ENCODE data around the gene UBE2A.

The UBE2A gene

DNA sequence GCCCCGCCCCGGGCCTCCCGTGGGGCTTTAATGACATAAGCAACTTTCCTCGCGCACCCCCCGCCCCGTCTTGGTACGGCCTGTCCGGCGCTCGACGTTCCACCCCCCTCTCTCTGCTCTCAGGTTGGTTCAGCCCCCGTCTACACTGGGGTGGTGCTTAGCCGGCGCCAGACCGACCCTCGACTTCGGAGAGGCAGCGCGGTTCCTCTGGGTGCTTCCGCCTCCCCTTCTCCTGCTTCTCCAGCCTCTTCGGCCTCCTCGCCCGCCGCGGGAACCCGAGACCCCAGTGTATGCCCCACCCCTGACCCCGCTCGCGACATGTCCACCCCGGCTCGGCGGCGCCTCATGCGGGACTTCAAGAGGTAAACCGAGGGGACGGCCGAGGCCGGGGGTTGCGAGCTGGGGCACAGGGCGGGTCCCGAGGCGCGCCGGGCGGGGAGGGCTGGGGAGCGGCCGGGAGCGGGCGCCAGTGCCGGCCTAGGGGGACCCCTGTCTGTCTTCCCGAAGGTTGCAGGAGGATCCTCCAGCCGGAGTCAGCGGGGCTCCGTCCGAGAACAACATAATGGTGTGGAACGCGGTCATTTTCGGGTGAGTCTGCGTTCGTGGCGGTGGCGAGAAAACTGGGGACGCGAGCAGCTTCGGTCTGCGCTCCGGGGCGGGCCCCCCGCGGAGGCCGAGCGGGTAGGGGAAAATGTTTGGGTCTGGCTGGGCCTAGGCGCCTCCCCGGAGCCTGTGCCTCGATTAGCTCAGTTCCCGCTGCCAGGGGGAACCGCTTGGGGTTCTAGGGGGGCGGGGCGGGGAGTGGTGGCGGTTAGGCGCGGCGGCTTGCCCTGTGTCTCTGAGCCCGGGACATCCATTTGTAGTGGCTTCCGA lies at the start of gene UBE2A:
Gene UBE2A, plus strand, starts transcription at position 170 of the 873 bp plus-strand sequence. Its CDS starts 149 bp downstream, at position 319.
- H3K4me3 ChIP-seq (ENCODE audit: low read depth, low read length) = peak within 1 kb of the TSS; percentile 79
- no peaks in the 10 kb centered on the region for H3K36me3 ChIP-seq (ENCODE audit: insufficient read depth, low read length)
- H2AFZ ChIP-seq (ENCODE audit: low read length, unreplicated experiment) = peak within 1 kb of the TSS; percentile 75
- H3K79me2 ChIP-seq (ENCODE audit: control insufficient read depth, insufficient read depth, low read length, unreplicated experiment) = peaks cover 21% of the 10 kb centered on the region
- H3K27ac ChIP-seq (ENCODE audit: low read depth, low read length) = peak within 1 kb of the TSS; percentile 71
- no peaks in the 10 kb centered on the region for H3K27me3 ChIP-seq (ENCODE audit: insufficient read depth, low read length)
- H3K4me1 ChIP-seq (ENCODE audit: control insufficient read depth, insufficient read depth, low read length, unreplicated experiment) = peaks cover 11% of the 10 kb centered on the region

DNA sequence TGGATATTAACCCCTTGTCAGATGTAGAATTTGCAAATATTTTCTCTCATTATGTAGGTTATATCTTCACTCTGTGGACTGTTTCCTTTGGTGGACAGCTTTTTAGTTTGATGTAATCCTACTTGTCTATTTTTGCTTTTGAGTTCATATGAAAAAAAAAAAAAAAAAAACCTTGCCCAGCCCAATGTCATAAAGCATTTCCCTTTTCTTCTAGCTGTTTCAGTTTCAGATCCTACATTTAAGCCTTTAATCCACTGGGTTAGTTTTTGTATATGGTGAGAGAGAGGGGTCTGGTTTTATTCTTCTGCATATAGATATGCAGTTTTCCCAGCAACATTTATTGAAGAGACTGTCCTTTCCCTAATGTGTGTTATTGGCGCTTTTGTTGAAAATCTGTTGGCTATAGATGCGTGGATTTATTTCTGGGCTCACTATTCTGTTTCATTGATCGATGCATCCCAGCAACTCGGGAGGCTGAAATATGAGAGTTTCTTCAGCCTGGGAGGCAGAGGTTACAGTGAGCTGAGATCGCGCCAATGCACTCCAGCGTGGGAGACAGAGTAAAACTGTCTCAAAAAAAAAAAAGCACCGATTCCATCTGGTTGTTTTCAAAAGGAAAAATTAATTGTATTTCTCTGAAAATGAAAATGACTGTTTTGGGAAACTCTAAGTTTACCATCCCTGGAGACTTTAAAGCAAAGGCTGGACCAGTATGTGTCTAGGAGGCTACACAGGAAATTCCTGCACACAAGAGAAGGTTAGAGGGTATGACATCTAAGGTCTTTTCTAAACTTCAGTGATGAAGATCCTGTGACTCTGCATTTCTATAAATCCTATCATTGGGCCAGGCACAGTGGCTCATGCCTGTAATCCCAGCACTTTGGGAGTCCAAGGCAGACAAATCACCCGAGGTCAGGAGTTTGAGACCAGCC lies 44.8 kb upstream of the UBE2A start:
- H3K27ac ChIP-seq (ENCODE audit: low read depth, low read length) = no peak overlapping the region

DNA sequence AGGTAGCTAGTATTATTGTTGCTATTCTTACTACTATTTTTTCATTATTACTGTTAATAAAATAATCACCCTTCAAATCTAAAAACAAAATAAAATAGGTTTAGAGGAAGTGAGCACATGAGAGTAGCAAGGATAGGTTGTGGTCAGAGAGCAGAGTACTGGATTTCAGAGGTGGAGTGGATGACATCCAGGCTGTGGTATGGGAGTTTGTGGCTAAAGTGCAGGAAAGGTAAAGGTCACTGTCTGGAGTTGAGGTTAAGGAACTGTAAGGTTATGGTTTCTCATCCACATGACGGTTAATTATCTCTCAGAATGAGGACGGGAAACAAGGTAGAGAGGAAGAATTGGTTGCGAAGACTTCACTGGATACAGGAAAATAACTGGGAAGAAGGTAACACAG lies 36.9 kb upstream of the UBE2A start:
- peaks cover 4% of the 10 kb centered on the region for H3K4me1 ChIP-seq (ENCODE audit: control insufficient read depth, insufficient read depth, low read length, unreplicated experiment)
- no peak overlapping the region for H3K27ac ChIP-seq (ENCODE audit: low read depth, low read length)
- no peaks in the 10 kb centered on the region for H3K27me3 ChIP-seq (ENCODE audit: insufficient read depth, low read length)
- H3K36me3 ChIP-seq (ENCODE audit: insufficient read depth, low read length) = no peaks in the 10 kb centered on the region
- no peak overlapping the region for H2AFZ ChIP-seq (ENCODE audit: low read length, unreplicated experiment)
- H3K79me2 ChIP-seq (ENCODE audit: control insufficient read depth, insufficient read depth, low read length, unreplicated experiment) = no peaks in the 10 kb centered on the region
- no peak overlapping the region for H3K4me3 ChIP-seq (ENCODE audit: low read depth, low read length)

More for the DNA sequence above, 44.8 kb upstream of the UBE2A start:
- Histone ChIP-seq H3K4me3 (ENCODE audit: low read depth, low read length) (no peak overlapping the region), H3K27me3 (ENCODE audit: insufficient read depth, low read length) (no peaks in the 10 kb centered on the region), H3K79me2 (ENCODE audit: control insufficient read depth, insufficient read depth, low read length, unreplicated experiment) (no peaks in the 10 kb centered on the region), H3K4me1 (ENCODE audit: control insufficient read depth, insufficient read depth, low read length, unreplicated experiment) (no peaks in the 10 kb centered on the region), H2AFZ (ENCODE audit: low read length, unreplicated experiment) (no peak overlapping the region), H3K36me3 (ENCODE audit: insufficient read depth, low read length) (no peaks in the 10 kb centered on the region)

DNA sequence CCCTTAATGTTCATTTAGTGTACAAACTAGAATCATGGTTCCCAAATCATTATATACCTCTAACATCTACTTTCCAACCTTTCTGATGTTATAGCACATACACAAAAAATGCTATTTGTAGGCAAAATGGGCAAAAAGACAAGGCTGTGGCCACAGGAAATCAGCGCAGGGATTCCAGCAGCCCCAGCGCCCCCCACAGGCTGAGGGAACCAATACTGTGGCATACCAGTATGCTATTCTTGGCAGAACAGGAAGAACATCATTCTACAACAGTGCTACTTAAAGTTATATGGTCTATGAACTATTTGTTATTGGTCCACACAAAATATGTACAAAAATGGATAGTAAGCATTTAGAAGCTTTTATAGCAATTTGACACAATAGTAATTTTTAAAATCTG lies 34.5 kb upstream of the UBE2A start:
- Histone ChIP-seq H2AFZ (ENCODE audit: low read length, unreplicated experiment) (no peak overlapping the region), H3K4me1 (ENCODE audit: control insufficient read depth, insufficient read depth, low read length, unreplicated experiment) (peaks cover 4% of the 10 kb centered on the region), H3K79me2 (ENCODE audit: control insufficient read depth, insufficient read depth, low read length, unreplicated experiment) (no peaks in the 10 kb centered on the region), H3K27ac (ENCODE audit: low read depth, low read length) (no peak overlapping the region), H3K4me3 (ENCODE audit: low read depth, low read length) (no peak overlapping the region), H3K27me3 (ENCODE audit: insufficient read depth, low read length) (no peaks in the 10 kb centered on the region), H3K36me3 (ENCODE audit: insufficient read depth, low read length) (no peaks in the 10 kb centered on the region)

DNA sequence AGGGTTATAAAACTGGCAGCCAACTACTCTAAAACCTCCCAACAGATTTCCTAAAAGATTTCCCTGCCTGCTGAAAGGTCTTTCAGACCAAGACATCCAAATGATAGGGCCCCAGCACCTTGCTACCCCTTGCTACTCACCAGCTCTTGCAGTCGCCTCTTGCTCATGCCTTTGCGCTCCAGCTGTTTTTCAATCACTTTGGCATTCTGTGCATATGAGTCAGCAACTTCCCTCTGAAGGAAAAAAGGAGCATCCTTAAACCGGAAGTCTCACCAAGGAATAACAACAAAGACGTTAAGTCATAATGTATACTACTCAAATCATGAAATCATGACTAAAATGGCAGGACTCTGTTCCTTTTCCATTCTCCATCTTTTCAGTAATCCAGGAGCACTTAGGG lies 33.2 kb upstream of the UBE2A start:
- Histone ChIP-seq H3K27me3 (ENCODE audit: insufficient read depth, low read length) (no peaks in the 10 kb centered on the region), H3K4me3 (ENCODE audit: low read depth, low read length) (no peak overlapping the region), H3K27ac (ENCODE audit: low read depth, low read length) (peak overlapping the region; percentile 60), H3K4me1 (ENCODE audit: control insufficient read depth, insufficient read depth, low read length, unreplicated experiment) (peaks cover 4% of the 10 kb centered on the region), H3K36me3 (ENCODE audit: insufficient read depth, low read length) (no peaks in the 10 kb centered on the region), H3K79me2 (ENCODE audit: control insufficient read depth, insufficient read depth, low read length, unreplicated experiment) (no peaks in the 10 kb centered on the region), H2AFZ (ENCODE audit: low read length, unreplicated experiment) (no peak overlapping the region)

DNA sequence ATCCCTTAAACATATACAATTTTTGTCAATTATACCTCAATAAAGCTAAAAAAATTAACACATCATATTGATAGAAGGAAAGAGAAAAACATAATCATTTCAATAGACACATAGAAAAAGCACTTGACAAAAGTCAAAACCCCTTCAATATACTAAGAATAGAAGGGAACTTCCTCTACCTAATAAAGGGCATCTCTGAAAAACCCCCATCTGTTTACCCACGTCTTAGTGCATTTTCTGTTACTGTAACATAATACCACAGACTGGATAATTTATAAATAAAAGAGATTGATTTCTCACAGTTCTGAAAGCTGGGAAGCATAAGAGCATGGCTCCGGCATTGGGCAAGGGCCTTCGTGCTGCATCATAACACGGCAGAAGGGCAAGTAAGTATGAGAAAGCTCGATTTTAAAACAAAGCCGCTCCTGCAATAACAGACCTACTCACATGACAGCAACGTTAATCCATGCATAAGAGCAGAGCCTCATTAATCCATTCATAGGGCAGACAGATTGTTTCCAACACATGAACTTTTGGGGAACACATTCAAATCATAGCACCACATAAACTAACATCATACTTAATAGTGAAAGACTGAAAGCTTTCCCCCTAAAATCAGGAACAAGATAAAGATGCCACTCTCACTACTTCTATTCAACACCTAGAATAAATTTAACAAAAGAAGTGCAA lies 24.9 kb upstream of the UBE2A start:
- H3K27me3 ChIP-seq (ENCODE audit: insufficient read depth, low read length) = no peaks in the 10 kb centered on the region
- no peak overlapping the region for H3K4me3 ChIP-seq (ENCODE audit: low read depth, low read length)
- H3K4me1 ChIP-seq (ENCODE audit: control insufficient read depth, insufficient read depth, low read length, unreplicated experiment) = no peaks in the 10 kb centered on the region
- H3K27ac ChIP-seq (ENCODE audit: low read depth, low read length) = no peak overlapping the region
- no peaks in the 10 kb centered on the region; the same call in 1 of the 2 replicates for H3K36me3 ChIP-seq (ENCODE audit: insufficient read depth, low read length)
- H3K79me2 ChIP-seq (ENCODE audit: control insufficient read depth, insufficient read depth, low read length, unreplicated experiment) = no peaks in the 10 kb centered on the region
- no peak overlapping the region for H2AFZ ChIP-seq (ENCODE audit: low read length, unreplicated experiment)

DNA sequence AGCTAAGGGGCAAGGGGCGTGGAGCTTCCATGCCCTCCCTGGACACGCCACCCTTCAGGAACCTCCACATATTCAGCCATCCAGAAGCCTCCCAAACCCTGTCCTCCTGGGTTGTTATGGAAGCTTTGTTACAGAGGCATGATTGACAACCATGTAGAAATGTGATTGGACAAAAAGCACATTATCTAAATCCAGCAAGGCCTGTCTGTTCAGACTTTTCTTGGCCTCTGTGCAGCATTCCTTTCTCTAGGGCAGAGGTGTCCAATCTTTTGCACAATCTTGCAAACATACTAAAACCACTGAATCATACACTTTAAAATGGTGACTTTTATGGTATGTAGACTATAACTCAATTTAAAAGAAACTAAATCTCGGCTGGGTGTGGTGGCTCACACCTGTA lies 21.9 kb upstream of the UBE2A start:
- Histone ChIP-seq H3K4me1 (ENCODE audit: control insufficient read depth, insufficient read depth, low read length, unreplicated experiment) (no peaks in the 10 kb centered on the region), H3K79me2 (ENCODE audit: control insufficient read depth, insufficient read depth, low read length, unreplicated experiment) (peaks cover 2% of the 10 kb centered on the region), H3K27me3 (ENCODE audit: insufficient read depth, low read length) (no peaks in the 10 kb centered on the region), H2AFZ (ENCODE audit: low read length, unreplicated experiment) (no peak overlapping the region), H3K36me3 (ENCODE audit: insufficient read depth, low read length) (no peaks in the 10 kb centered on the region; the same call in 1 of the 2 replicates), H3K4me3 (ENCODE audit: low read depth, low read length) (no peak overlapping the region), H3K27ac (ENCODE audit: low read depth, low read length) (no peak overlapping the region)

DNA sequence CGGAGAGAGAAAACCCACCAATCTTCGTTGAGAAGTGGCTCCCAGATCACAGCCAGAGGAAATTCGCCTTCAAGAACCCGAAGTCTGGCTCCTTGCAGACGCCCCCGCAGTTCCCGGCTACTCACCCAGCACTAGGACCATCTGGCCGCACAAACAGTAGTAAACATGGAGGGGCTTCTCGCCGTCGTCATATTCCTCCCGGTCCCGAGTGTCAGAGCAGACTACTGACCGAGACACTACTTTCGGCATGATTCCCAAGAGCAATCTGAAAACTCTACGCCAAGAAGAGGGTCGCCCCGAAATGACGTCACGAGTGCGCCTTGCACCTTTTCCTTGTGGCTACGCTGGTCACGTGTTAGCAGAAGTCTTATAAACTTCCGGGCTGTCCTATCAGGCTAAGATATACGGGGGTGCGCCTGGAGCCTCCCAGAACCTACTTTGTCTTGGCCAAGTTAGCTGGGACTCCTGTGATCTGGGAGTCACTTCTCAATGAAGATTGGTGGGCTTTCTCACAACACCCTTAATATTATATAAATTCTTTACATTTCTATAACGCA lies 9.2 kb upstream of the UBE2A start, which contains the start of gene STEEP1:
Gene STEEP1, minus strand, starts transcription at position 303 of the 557 bp plus-strand sequence. Its CDS starts 54 bp downstream, at position 249.
- H3K79me2 ChIP-seq (ENCODE audit: control insufficient read depth, insufficient read depth, low read length, unreplicated experiment) = peaks cover 15% of the 10 kb centered on the region
- H3K4me3 ChIP-seq (ENCODE audit: low read depth, low read length) = peak within 1 kb of the TSS; percentile 89
- H3K27me3 ChIP-seq (ENCODE audit: insufficient read depth, low read length) = no peaks in the 10 kb centered on the region
- no peaks in the 10 kb centered on the region for H3K36me3 ChIP-seq (ENCODE audit: insufficient read depth, low read length)
- peak within 1 kb of the TSS; percentile 32; the same call in 1 of the 2 replicates for H3K27ac ChIP-seq (ENCODE audit: low read depth, low read length)
- peak within 1 kb of the TSS; percentile 50 for H2AFZ ChIP-seq (ENCODE audit: low read length, unreplicated experiment)
- H3K4me1 ChIP-seq (ENCODE audit: control insufficient read depth, insufficient read depth, low read length, unreplicated experiment) = no peaks in the 10 kb centered on the region

DNA sequence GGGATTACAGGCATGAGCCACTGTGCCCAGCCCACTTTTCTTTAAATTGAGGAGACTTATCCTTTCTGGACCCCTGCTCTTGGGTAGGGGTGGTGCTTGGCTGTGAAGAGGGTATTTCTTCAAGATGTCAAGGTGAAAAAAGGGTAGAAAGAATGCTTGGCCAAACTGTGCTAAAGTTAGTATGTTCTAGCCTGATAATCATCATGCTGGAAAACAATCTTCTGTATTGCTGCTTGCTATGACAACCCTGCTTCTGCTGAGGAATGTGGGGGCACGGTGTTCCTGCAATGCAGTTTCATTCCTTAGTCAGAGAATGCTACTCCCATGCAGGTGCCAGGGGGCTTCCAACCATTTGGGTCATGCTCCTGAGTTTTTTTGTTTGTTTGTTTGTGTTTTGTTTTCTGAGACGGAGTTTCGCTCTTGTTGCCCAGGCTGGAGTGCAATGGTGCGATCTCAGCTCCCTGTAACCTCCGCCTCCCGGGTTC lies 4.0 kb upstream of the UBE2A start:
- H3K36me3 ChIP-seq (ENCODE audit: insufficient read depth, low read length) = no peaks in the 10 kb centered on the region
- no peak overlapping the region for H2AFZ ChIP-seq (ENCODE audit: low read length, unreplicated experiment)
- no peak overlapping the region for H3K27ac ChIP-seq (ENCODE audit: low read depth, low read length)
- H3K27me3 ChIP-seq (ENCODE audit: insufficient read depth, low read length) = no peaks in the 10 kb centered on the region
- H3K4me3 ChIP-seq (ENCODE audit: low read depth, low read length) = no peak overlapping the region
- H3K4me1 ChIP-seq (ENCODE audit: control insufficient read depth, insufficient read depth, low read length, unreplicated experiment) = peaks cover 5% of the 10 kb centered on the region
- peaks cover 7% of the 10 kb centered on the region for H3K79me2 ChIP-seq (ENCODE audit: control insufficient read depth, insufficient read depth, low read length, unreplicated experiment)

DNA sequence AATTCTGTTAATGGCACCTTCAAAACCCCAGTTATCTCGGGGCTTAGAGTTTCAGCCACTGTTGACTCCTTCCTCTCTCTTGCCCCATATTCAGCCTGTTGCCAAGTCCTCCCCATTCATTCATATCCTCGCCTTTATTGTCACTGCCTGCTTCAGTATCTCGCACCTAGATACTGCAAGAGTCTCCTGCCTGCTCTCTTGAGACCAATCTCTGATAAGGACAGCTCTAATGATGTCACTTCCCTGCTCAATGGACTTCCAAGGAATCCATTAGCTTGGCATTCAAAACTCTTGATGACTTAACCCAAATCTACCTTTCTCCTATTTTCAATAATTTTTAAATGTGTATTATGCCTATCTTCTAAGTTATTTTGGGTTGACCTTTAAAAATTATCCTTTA lies 1.1 kb upstream of the UBE2A start:
- Histone ChIP-seq H3K27ac (ENCODE audit: low read depth, low read length) (0 out of 2 replicates have a peak overlapping the region, but pooled peaks have one; percentile 71), H3K4me3 (ENCODE audit: low read depth, low read length) (peak overlapping the region; percentile 79), H2AFZ (ENCODE audit: low read length, unreplicated experiment) (peak overlapping the region; percentile 75), H3K4me1 (ENCODE audit: control insufficient read depth, insufficient read depth, low read length, unreplicated experiment) (peaks cover 11% of the 10 kb centered on the region), H3K36me3 (ENCODE audit: insufficient read depth, low read length) (no peaks in the 10 kb centered on the region), H3K79me2 (ENCODE audit: control insufficient read depth, insufficient read depth, low read length, unreplicated experiment) (peaks cover 20% of the 10 kb centered on the region), H3K27me3 (ENCODE audit: insufficient read depth, low read length) (no peaks in the 10 kb centered on the region)
